Nephron progenitor cell (in vitro differentiated cells): Measurements from ENCODE around the gene CSRP1.

ENCODE experiments used
- DNase-seq: peaks from one replicate; pipeline ENCODE4 v3.0.0; 2021
- H3K27ac Mint-ChIP-seq: 2 replicates; pipeline ENCODE4 v1.8.0; 2021; ENCODE audit warnings: mild to moderate bottlenecking, moderate library complexity, mixed read lengths
- H3K27me3 Mint-ChIP-seq: 2 replicates; pipeline ENCODE4 v1.8.0; 2021; ENCODE audit warnings: mild to moderate bottlenecking, low read depth, mixed read lengths; ENCODE audit not compliant: poor library complexity
- H3K36me3 Mint-ChIP-seq: 2 replicates; pipeline ENCODE4 v1.8.0; 2021; ENCODE audit warnings: low read depth, mixed read lengths
- H3K4me1 Mint-ChIP-seq: 2 replicates; pipeline ENCODE4 v1.8.0; 2021; ENCODE audit warnings: mixed read lengths
- H3K4me3 Mint-ChIP-seq: 2 replicates; pipeline ENCODE4 v1.8.0; 2021; ENCODE audit warnings: mild to moderate bottlenecking, moderate library complexity, mixed read lengths
- H3K9me3 Mint-ChIP-seq: 2 replicates; pipeline ENCODE4 v1.8.0; 2021; ENCODE audit warnings: mild to moderate bottlenecking, moderate library complexity, mixed read lengths
- CTCF ChIP-seq: fragments of 200-600 bp; sonication (generic); IDR thresholded peaks from 2 replicates; pipeline ENCODE4 v1.5.0; 2021; ENCODE audit warnings: antibody characterized with exemption

The CSRP1 gene

DNA sequence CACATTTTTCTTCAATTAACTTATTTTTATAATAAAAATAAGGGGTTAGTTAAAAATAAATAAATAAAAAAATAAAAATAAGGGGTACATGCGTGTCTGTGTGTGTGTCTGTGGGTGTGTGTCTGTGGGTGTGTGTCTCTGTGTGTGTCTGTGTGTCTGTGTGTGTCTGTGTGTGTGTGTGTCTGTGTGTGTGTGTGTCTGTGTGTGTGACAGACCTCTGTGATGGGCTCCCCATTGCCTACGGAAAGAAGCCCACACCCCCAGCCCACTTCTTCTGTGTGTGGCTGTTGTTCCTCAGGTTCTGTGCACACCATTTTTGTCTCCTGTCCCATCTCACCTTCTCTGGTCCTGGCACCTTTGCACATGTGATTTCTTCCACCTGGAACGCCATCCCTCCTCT, 47.9 kb downstream of the CSRP1 start:
- peaks cover 33% of the 10 kb centered on the region for H3K27me3 Mint-ChIP-seq
- no peak overlapping the region for H3K27ac Mint-ChIP-seq
- no peaks in the 10 kb centered on the region for H3K9me3 Mint-ChIP-seq
- peaks cover under 1% of the 10 kb centered on the region for H3K36me3 Mint-ChIP-seq
- no peak for DNase-seq
- no peak overlapping the region for H3K4me3 Mint-ChIP-seq
- peaks cover 79% of the 10 kb centered on the region for H3K4me1 Mint-ChIP-seq
- TF ChIP-seq CTCF: no peak

DNA sequence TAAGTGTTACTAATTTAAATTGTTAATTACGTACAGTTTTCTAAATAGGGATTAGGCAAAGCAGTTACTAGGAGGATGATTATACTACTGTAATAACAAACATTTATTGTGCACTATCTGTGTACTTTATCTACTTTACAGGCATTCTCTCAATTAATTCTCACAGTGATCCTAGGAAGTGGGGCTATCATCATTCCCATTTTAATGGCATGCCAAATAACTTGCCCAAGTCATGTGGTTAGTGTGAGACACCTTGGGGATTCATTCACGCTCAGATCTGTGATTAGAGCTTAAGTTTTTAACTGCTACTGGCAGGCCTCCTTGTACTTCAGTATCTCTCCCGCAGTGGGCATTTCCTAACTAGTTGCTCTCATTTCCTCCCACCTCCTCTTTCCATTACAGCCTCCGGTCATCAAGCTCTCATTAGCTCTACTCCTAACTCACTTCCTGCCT, 49.4 kb downstream of the CSRP1 start:
- peaks cover 46% of the 10 kb centered on the region for H3K27me3 Mint-ChIP-seq

GRCh38 chr1:201456499-201457309, 50.2 kb downstream of the CSRP1 start:
- no peak for DNase-seq
- Mint-ChIP-seq H3K9me3 (no peaks in the 10 kb centered on the region), H3K4me1 (peaks cover 71% of the 10 kb centered on the region), H3K27me3 (peaks cover 50% of the 10 kb centered on the region), H3K27ac (no peak overlapping the region), H3K4me3 (no peak overlapping the region), H3K36me3 (no peaks in the 10 kb centered on the region)
- no peak for TF ChIP-seq CTCF

More for the DNA sequence above, 49.4 kb downstream of the CSRP1 start:
- H3K4me3 Mint-ChIP-seq: no peak overlapping the region
- no peaks in the 10 kb centered on the region for H3K36me3 Mint-ChIP-seq
- no peak for TF ChIP-seq CTCF
- H3K27ac Mint-ChIP-seq: no peak overlapping the region
- no peaks in the 10 kb centered on the region for H3K9me3 Mint-ChIP-seq
- H3K4me1 Mint-ChIP-seq: peaks cover 71% of the 10 kb centered on the region
- DNase-seq: no peak

- DNase-seq: no peak
- TF ChIP-seq CTCF: no peak
- Mint-ChIP-seq H3K36me3 (no peaks in the 10 kb centered on the region), H3K4me1 (peaks cover 70% of the 10 kb centered on the region), H3K27me3 (peaks cover 52% of the 10 kb centered on the region), H3K9me3 (no peaks in the 10 kb centered on the region), H3K4me3 (no peak overlapping the region), H3K27ac (no peak overlapping the region)
Measured at GRCh38 chr1:201455098-201455497, 51.8 kb downstream of the CSRP1 start.

DNA sequence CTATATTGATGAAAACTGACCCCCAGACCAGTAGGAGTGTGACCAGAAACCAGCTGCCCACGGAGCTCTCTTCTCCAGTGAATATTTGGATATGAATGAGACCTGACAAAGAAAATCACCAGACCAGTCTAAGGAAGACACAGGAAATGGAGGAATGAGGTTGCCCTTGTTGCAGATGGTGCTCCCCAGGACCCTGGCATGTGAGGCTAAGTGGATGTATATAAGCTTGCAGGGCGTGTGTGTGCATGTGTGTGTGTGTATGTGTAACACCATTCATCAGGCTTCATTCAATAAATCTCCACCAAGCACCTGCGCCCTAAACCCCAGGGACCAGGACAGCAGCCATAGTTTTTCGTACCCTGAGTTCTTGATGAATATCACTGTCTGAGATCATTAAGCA, 52.3 kb downstream of the CSRP1 start:
- TF ChIP-seq CTCF: no peak
- Mint-ChIP-seq H3K9me3 (no peaks in the 10 kb centered on the region), H3K36me3 (no peaks in the 10 kb centered on the region), H3K4me1 (peaks cover 73% of the 10 kb centered on the region), H3K4me3 (no peak overlapping the region), H3K27ac (no peak overlapping the region), H3K27me3 (peaks cover 52% of the 10 kb centered on the region)
- no peak for DNase-seq

GRCh38 chr1:201452866-201453265, 54.1 kb downstream of the CSRP1 start:
- Mint-ChIP-seq H3K36me3 (no peaks in the 10 kb centered on the region), H3K27me3 (peaks cover 47% of the 10 kb centered on the region), H3K27ac (no peak overlapping the region), H3K9me3 (no peaks in the 10 kb centered on the region), H3K4me3 (no peak overlapping the region), H3K4me1 (peaks cover 81% of the 10 kb centered on the region)
- no peak for TF ChIP-seq CTCF
- DNase-seq: no peak
